Gastroesophageal sphincter (tissue), 3 donors: ENCODE measurements around the gene ANKDD1B.

Source experiments
- CTCF ChIP-seq, 4 experiments: fragments of 200-600 bp in 2 of 4; fragments of 450-650 bp in 2 of 4; sonication (generic) in 1 of 4; IDR thresholded peaks; one replicate each; pipeline ENCODE4 v1.5.1; 2017 to 2019; ENCODE audit warnings: antibody characterized with exemption in 4 of 4, mild to moderate bottlenecking in 2 of 4, moderate library complexity in 2 of 4
- EP300 ChIP-seq: sonication (generic); formaldehyde crosslinking; IDR thresholded peaks from one replicate; pipeline ENCODE4 v1.6.1; 2017; ENCODE audit warnings: antibody characterized with exemption, mild to moderate bottlenecking
- POLR2A ChIP-seq, 2 donors: fragments of 450-650 bp; IDR thresholded peaks; one replicate each; pipeline ENCODE4 v1.6.1; 2017; ENCODE audit warnings: antibody characterized with exemption in 2 of 2, mild to moderate bottlenecking in 2 of 2, moderate library complexity in 1 of 2
- POLR2AphosphoS5 ChIP-seq: sonication (generic); formaldehyde crosslinking; IDR thresholded peaks from one replicate; pipeline ENCODE4 v1.6.1; 2017; ENCODE audit warnings: antibody characterized with exemption

GRCh38 chr5:75716715-75717081 lies 105.4 kb downstream of the ANKDD1B start:
- TF ChIP-seq EP300 (no peak), CTCF (IDR thresholded peaks at IDR 0.05) (no peak), POLR2AphosphoS5 (no peak), POLR2A (IDR thresholded peaks at IDR 0.05) (no peak)
